DMS153 treated with DMSO at 0.1 percent for 48 hours (cell line): ENCODE results near the gene BCLAF3.
A peak's percentile ranks its signal among the peaks of the same experiment; 100 is the strongest.

ENCODE experiments used
- DNase-seq: peaks from one replicate; lab custom pipeline; 2025; ENCODE audit not compliant: unreplicated experiment; lab: John Stamatoyannopoulos, UW

BCLAF3 gene

GRCh38 chrX:19990556-19991349 is at the start of gene BCLAF3:
Gene BCLAF3, minus strand, starts transcription at chrX:19991061. Its CDS starts 20,797 bp downstream, at chrX:19970264.
- peak; percentile 64 for DNase-seq

DNA sequence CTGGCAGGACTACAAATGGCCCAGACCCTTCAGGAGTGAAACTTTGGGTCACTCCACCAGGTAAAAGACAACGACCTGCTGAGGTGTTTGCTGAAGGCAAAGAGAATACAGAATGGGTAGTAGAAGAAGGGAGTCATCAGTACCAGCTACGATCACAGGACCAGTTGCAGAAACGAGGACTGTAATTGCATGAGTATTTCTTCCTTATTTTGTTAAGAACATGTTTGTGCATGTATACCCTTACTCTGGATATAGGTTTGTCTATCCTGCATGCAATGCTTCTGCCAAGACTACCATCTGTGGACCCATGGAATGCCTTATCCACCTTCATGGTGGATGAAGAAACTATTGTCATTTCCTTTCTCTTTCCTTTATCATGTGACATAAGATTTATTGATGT is 48.1 kb upstream of the BCLAF3 start:
- no peak for DNase-seq

GRCh38 chrX:20037186-20037585 is 46.3 kb upstream of the BCLAF3 start:
- DNase-seq, result no peak

GRCh38 chrX:20032201-20032600 is 41.3 kb upstream of the BCLAF3 start:
- no peak for DNase-seq

DNA sequence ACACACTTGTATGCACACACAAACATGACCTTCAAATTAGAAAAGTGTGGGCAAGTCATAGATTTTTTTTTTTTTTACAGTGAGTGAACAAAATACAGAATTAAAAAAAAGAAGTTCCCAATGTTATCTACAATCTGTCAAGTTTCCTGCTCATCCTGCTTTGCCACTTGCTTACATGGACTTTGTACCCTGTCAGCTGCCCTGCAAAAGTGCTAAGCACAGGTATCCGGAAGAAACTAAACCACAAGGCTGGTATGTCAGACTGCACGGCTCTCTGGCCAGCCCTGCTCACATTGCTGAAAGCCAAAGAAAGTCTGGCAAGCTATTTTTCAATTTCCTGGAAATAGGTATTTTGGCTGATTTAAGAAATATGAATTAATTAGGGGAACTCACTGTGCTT is 38.9 kb upstream of the BCLAF3 start:
- no peak for DNase-seq

DNA sequence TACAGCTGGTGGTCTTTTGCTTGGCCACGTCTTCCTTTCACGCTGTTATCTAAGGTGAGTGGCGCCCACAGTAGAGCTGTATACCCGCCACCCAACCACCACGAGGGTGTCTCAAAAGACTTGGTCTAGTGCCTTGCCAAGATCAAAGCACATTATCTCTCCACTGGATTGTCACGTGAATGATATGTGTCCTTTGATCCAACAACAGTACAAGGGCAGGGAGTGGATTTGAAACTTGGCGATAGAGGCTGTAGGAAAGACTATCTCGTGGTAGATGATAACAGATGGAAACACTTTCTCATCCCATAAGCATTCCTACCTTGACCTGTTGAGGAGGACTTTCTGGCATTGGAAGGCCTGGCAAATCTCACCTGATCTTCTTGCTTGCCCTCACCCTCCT is 37.7 kb upstream of the BCLAF3 start:
- no peak for DNase-seq

- no peak for DNase-seq
Measured at GRCh38 chrX:20026278-20026677, 35.4 kb upstream of the BCLAF3 start.

GRCh38 chrX:20019672-20020365 is 29.0 kb upstream of the BCLAF3 start:
- no peak for DNase-seq

GRCh38 chrX:20016616-20016945 is 25.7 kb upstream of the BCLAF3 start:
- DNase-seq, result no peak

DNA sequence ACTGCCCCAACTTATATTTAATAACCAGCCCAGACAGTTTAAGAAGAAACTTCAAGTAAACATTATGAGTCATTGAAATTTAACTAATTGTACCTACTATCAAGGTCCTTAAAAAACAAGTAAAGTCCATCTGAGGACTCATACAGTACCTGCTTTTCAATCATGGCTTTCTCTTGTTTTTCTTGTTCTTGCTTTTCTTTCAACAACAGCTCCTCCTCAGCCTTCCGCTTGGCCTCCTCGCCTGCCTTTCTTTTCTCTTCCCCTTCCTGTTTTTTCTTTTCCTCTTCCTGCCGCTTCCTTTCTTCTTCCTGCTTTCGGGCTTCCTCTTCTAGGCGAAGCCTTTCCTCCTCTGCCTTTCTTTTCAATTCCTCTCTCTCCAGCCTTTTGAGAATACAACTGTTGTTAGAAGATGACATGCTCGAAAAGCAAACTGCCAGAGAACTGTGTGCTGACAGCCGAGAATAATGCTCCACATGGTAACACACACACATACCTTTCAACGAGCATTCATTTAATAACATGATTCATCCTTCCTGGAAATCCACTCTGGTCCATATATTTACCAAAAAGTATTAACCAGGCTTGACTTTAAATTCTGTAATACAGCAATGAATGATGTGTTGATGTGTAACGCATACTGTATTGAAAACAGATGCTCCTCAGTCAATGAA is 25.2 kb upstream of the BCLAF3 start:
- no peak for DNase-seq

- DNase-seq, result no peak
Measured at GRCh38 chrX:20015422-20015821, 24.6 kb upstream of the BCLAF3 start.

- DNase-seq, result no peak
Measured at GRCh38 chrX:20011608-20012007, 20.7 kb upstream of the BCLAF3 start.

DNA sequence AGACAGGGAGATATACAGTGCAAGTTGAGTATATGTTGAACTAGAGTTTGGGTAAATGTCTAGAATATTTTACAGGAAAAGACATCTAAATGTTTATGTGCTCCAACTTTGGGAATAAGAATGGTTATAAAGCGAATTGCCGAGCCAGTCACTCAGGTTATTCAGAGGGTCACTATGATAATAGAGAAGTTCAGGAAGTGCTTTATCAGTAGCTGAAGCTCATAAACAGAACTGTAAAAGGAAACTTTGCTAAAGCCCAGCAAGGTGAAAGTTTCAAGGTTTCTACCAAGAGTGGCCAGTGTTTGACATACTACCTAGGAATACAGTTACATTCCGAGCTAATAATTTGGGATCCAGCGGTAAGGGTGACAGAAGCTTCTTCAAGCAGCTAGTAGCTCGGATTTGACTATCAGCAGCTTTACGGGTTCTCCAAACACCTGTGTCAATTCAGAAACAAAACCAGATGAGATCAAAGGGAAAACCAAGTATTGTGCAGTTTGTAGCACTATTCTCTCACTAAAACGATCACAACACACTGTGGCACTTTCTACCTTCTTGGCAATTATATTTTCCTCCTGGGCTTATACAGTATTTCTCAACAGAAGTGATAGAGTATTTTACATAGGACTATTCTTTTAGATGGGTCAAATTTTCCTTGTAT is 17.2 kb upstream of the BCLAF3 start:
- DNase-seq, result no peak

- no peak for DNase-seq
Measured at GRCh38 chrX:20005883-20006282, 15.0 kb upstream of the BCLAF3 start.

GRCh38 chrX:20001588-20001987 is 10.7 kb upstream of the BCLAF3 start:
- DNase-seq, result no peak

GRCh38 chrX:19991350-19991718 is 473 bp upstream of the BCLAF3 start:
- no peak for DNase-seq

GRCh38 chrX:19990151-19990555 is 708 bp downstream of the BCLAF3 start:
- no peak for DNase-seq

DNA sequence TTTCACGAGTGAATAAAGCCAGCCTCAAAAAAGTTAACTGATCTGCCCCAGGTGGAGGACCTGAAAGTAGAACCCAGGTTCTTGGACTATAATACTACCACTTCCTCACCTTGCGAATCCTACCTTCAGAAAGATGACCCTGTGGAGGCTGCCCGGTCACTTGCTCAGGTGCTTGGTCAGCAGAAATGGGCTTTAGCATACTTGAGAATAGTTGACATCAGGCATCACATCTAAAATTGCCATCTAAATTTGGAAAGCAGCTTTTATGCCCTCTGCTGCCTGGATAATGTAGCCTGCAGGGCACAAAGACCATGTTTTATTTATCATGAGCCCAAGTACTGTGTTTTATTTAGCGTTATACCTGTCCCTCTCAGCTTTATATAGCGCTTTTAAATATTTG is 3.0 kb downstream of the BCLAF3 start:
- DNase-seq, result no peak

GRCh38 chrX:19986531-19986930 is 4.3 kb downstream of the BCLAF3 start:
- no peak for DNase-seq

GRCh38 chrX:19981947-19982346 is 8.9 kb downstream of the BCLAF3 start:
- DNase-seq, result no peak

GRCh38 chrX:19975845-19976244 is 15.0 kb downstream of the BCLAF3 start:
- DNase-seq, result no peak

DNA sequence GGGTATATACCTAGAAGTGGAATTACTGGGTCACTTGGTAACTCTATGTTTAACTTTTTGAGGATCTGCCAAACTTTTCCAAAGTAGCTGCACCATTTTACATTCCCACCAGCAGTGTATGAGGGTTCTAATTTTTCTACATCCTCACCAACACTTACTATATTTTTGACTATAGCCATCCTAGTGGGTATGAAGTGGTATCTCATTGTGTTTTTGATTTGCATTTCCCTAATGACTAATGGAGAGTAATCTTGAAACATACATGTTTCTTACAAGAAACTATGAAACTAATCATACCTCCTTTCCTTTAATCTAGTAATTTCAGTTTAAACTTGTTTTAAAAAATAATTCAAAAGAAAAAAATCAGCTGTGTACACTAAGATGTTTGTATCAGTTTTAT is 17.9 kb downstream of the BCLAF3 start:
- no peak for DNase-seq
